ENCODE results near the gene SCD. TPM values are rescaled to one million over a fixed set of nuclear protein-coding genes. Genes with fewer than 3 reads are reported as not detected.

Gene SCD
- total and polyA plus RNA-seq, 2 of the 13 experiments (the other 11 are each of a cell fraction or from before 2014, with no cell fraction given): 492 to 512 TPM

- TF ChIP-seq RERE (CRISPR knock-in tag; IDR thresholded peaks at IDR 0.05; ENCODE audit: low read depth): no peak
- TF ChIP-seq IKZF4 (CRISPR knock-in tag; IDR thresholded peaks at IDR 0.05; ENCODE audit: borderline replicate concordance, low read depth, not compliant biosample characterization): no peak
- no peak for TF ChIP-seq ZSCAN30 (CRISPR knock-in tag; IDR thresholded peaks at IDR 0.05)
- no peak for TF ChIP-seq CENPX (CRISPR knock-in tag; IDR thresholded peaks at IDR 0.05)
- TF ChIP-seq CREBL2 (CRISPR knock-in tag; IDR thresholded peaks at IDR 0.05; ENCODE audit: borderline replicate concordance): 0 out of 2 replicates have a peak, but pooled peaks have one; percentile 36
- TF ChIP-seq TRAFD1 (CRISPR knock-in tag; IDR thresholded peaks at IDR 0.05; ENCODE audit: borderline replicate concordance): no peak
- TF ChIP-seq PRMT3 (CRISPR knock-in tag; IDR thresholded peaks at IDR 0.05; ENCODE audit: borderline replicate concordance, low read depth): peak; percentile 59; the same call in 1 of the 2 replicates
- no peak; the same call in 1 of the 2 replicates for TF ChIP-seq ZHX1 (CRISPR knock-in tag; IDR thresholded peaks at IDR 0.05; ENCODE audit: low read depth)
- no peak for TF ChIP-seq SNAPC5 (CRISPR knock-in tag; IDR thresholded peaks at IDR 0.05; ENCODE audit: borderline replicate concordance)
- peak; percentile 75; the same call in 1 of the 2 replicates for TF ChIP-seq ZBTB39 (CRISPR knock-in tag; IDR thresholded peaks at IDR 0.05)
- TF ChIP-seq MIER3 (CRISPR knock-in tag; IDR thresholded peaks at IDR 0.05; ENCODE audit: borderline replicate concordance): no peak; the same call in 1 of the 2 replicates
- TF ChIP-seq TMF1 (CRISPR knock-in tag; IDR thresholded peaks at IDR 0.05; ENCODE audit: low read depth): no peak
- no peak for TF ChIP-seq TRIM24 (CRISPR knock-in tag; IDR thresholded peaks at IDR 0.05)
- TF ChIP-seq ZNF431 (CRISPR knock-in tag; IDR thresholded peaks at IDR 0.05; ENCODE audit: borderline replicate concordance, low read depth): peak; percentile 16; the same call in 1 of the 2 replicates
Observed at GRCh38 chr10:100346351-100346764, 675 bp upstream of the SCD start (continued).
